Measurements from ENCODE around the gene EFCAB6.

GRCh38 chr22:43516386-43516785 is 295.7 kb downstream of the EFCAB6 start:
- TF ChIP-seq, protein P1, sequence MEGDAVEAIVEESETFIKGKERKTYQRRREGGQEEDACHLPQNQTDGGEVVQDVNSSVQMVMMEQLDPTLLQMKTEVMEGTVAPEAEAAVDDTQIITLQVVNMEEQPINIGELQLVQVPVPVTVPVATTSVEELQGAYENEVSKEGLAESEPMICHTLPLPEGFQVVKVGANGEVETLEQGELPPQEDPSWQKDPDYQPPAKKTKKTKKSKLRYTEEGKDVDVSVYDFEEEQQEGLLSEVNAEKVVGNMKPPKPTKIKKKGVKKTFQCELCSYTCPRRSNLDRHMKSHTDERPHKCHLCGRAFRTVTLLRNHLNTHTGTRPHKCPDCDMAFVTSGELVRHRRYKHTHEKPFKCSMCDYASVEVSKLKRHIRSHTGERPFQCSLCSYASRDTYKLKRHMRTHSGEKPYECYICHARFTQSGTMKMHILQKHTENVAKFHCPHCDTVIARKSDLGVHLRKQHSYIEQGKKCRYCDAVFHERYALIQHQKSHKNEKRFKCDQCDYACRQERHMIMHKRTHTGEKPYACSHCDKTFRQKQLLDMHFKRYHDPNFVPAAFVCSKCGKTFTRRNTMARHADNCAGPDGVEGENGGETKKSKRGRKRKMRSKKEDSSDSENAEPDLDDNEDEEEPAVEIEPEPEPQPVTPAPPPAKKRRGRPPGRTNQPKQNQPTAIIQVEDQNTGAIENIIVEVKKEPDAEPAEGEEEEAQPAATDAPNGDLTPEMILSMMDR (conservative IDR thresholded peaks at IDR 0.05; ENCODE audit: low read length), result no peak
- no peak for TF ChIP-seq EZH2phosphoT487 (IDR thresholded peaks at IDR 0.05; ENCODE audit: borderline replicate concordance, low read depth, low read length)
